Thymus (tissue), 14 donors: ENCODE measurements around the gene PKD1L1. TPM values are rescaled to one million over a fixed set of nuclear protein-coding genes. Genes with fewer than 3 reads are reported as not detected.
"Not testable (repeated sequence)": the region's sequence is repeated elsewhere in the genome, so short reads cannot be mapped to it uniquely, and the experiment has no call there.

ENCODE experiments used
- DNase-seq, 9 donors: peaks; one replicate each; pipeline ENCODE4 v3.0.0-alpha.2; 2013; ENCODE audit warnings: low spot score in 9 of 9, low read depth in 6 of 9, missing footprints in 1 of 9
- H3K27ac ChIP-seq, 2 donors: one replicate each; pipeline ENCODE4 v1.5.1; 2013; ENCODE audit warnings: control low read depth in 1 of 2, low read depth in 1 of 2, low read length in 1 of 2, mild to moderate bottlenecking in 1 of 2, moderate library complexity in 1 of 2
- H3K27me3 ChIP-seq, 2 donors: one replicate each; pipeline ENCODE4 v1.5.1; 2013; ENCODE audit warnings: low read length in 1 of 2; ENCODE audit not compliant: control insufficient read depth in 2 of 2, insufficient read depth in 1 of 2
- H3K36me3 ChIP-seq, 2 donors: one replicate each; pipeline ENCODE4 v1.5.1; 2013; ENCODE audit warnings: low read length in 1 of 2, mild to moderate bottlenecking in 1 of 2, moderate library complexity in 1 of 2; ENCODE audit not compliant: control insufficient read depth in 2 of 2, insufficient read depth in 2 of 2
- H3K4me1 ChIP-seq, 2 donors: one replicate each; pipeline ENCODE4 v1.5.1; 2013; ENCODE audit warnings: low read length in 2 of 2; ENCODE audit not compliant: control insufficient read depth in 2 of 2, insufficient read depth in 2 of 2
- H3K4me3 ChIP-seq, 2 donors: one replicate each; pipeline ENCODE4 v1.5.1; 2013; ENCODE audit warnings: low read length in 2 of 2, control low read depth in 1 of 2, mild to moderate bottlenecking in 1 of 2
- H3K9me3 ChIP-seq, 2 donors: one replicate each; pipeline ENCODE4 v1.5.1; 2013; ENCODE audit warnings: low read length in 1 of 2, mild to moderate bottlenecking in 1 of 2; ENCODE audit not compliant: control insufficient read depth in 2 of 2, insufficient read depth in 1 of 2
- WGBS: extraction: QIAGEN DNeasy Blood & Tissue Kit; methylation state at CpG from one replicate; pipeline ENCODE4 v1.1.7; 2013; 5-methylcytosine and 5-hydroxymethylcytosine counted together
- long read RNA-seq, 10 donors: transcript quantifications; one replicate each; lab custom pipeline, GENCODE V29; 2026
- polyA plus RNA-seq: library from polyadenylated mRNA; stranded (reverse); fragments of 200-250 nt; gene quantifications from one replicate; pipeline ENCODE4 v1.2.3, GENCODE V29; 2013
- total RNA-seq: library from RNA; stranded (reverse); fragments of 120-200 nt; gene quantifications from one replicate; pipeline ENCODE4 v1.2.4, GENCODE V29; 2013
- donor health status: healthy.

The PKD1L1 gene, protein sequence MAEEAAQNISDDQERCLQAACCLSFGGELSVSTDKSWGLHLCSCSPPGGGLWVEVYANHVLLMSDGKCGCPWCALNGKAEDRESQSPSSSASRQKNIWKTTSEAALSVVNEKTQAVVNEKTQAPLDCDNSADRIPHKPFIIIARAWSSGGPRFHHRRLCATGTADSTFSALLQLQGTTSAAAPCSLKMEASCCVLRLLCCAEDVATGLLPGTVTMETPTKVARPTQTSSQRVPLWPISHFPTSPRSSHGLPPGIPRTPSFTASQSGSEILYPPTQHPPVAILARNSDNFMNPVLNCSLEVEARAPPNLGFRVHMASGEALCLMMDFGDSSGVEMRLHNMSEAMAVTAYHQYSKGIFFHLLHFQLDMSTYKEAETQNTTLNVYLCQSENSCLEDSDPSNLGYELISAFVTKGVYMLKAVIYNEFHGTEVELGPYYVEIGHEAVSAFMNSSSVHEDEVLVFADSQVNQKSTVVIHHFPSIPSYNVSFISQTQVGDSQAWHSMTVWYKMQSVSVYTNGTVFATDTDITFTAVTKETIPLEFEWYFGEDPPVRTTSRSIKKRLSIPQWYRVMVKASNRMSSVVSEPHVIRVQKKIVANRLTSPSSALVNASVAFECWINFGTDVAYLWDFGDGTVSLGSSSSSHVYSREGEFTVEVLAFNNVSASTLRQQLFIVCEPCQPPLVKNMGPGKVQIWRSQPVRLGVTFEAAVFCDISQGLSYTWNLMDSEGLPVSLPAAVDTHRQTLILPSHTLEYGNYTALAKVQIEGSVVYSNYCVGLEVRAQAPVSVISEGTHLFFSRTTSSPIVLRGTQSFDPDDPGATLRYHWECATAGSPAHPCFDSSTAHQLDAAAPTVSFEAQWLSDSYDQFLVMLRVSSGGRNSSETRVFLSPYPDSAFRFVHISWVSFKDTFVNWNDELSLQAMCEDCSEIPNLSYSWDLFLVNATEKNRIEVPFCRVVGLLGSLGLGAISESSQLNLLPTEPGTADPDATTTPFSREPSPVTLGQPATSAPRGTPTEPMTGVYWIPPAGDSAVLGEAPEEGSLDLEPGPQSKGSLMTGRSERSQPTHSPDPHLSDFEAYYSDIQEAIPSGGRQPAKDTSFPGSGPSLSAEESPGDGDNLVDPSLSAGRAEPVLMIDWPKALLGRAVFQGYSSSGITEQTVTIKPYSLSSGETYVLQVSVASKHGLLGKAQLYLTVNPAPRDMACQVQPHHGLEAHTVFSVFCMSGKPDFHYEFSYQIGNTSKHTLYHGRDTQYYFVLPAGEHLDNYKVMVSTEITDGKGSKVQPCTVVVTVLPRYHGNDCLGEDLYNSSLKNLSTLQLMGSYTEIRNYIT (N-terminal part only)
- total RNA-seq = 0.19 TPM
- polyA plus RNA-seq = 0.78 TPM
- long read RNA-seq, donor 1 = 0 reads
- long read RNA-seq, donor 2 = 0 reads
- long read RNA-seq, donor 3 = 0 reads
- long read RNA-seq, donor 4 = 0 reads
- long read RNA-seq, donor 5 = 0 reads
- long read RNA-seq, donor 6 = 0 reads
- long read RNA-seq, donor 7 = 0 reads
- long read RNA-seq, donor 8 = 0 reads
- long read RNA-seq, donor 9 = 0 reads
- long read RNA-seq, donor 10 = 0 reads

- no peaks in the 10 kb centered on the region for H3K4me1 ChIP-seq
- H3K9me3 ChIP-seq = no peaks in the 10 kb centered on the region
- H3K36me3 ChIP-seq = no peaks in the 10 kb centered on the region
- no peaks in the 10 kb centered on the region for H3K27me3 ChIP-seq
- 94% methylated on average over 7 of the region's 7 CpGs for WGBS
- H3K4me3 ChIP-seq = no peak within 1 kb of the TSS
- DNase-seq = no peak
- H3K27ac ChIP-seq = no peak within 1 kb of the TSS
Measured at GRCh38 chr7:47948141-47948790, at the start of gene PKD1L1. Gene PKD1L1, minus strand, starts transcription at chr7:47948466. Its CDS starts 26 bp downstream, at chr7:47948440.

DNA sequence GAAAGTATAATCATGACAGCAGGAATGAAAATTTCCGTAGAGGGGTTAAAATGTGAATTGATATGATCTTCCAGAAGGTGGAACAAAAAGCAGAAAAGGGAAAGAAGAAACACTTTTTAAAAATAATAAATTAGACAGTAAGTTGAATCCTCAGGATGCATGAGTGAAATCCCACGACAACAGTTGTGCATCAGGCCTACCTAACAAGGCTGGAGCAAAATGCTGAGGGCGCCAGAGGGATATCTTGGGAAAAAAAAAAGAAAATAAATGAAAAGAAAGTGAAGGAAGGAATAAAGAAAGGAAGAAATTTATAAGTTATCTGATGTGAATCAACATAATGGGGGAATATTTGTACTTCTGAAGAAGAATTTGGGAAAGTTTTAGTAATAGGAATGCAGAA lies 44.2 kb upstream of the PKD1L1 start:
- H3K4me3 ChIP-seq = peak overlapping the region; percentile 61 to 65
- H3K36me3 ChIP-seq = no peaks in the 10 kb centered on the region
- no peaks in the 10 kb centered on the region for H3K27me3 ChIP-seq
- DNase-seq = no peak
- WGBS = 67% methylated on average over 3 of the region's 3 CpGs
- peaks cover 0 to 12% of the 10 kb centered on the region in 2 donors for H3K4me1 ChIP-seq
- no peaks in the 10 kb centered on the region for H3K9me3 ChIP-seq
- H3K27ac ChIP-seq = peak overlapping the region; percentile 42 to 95

DNA sequence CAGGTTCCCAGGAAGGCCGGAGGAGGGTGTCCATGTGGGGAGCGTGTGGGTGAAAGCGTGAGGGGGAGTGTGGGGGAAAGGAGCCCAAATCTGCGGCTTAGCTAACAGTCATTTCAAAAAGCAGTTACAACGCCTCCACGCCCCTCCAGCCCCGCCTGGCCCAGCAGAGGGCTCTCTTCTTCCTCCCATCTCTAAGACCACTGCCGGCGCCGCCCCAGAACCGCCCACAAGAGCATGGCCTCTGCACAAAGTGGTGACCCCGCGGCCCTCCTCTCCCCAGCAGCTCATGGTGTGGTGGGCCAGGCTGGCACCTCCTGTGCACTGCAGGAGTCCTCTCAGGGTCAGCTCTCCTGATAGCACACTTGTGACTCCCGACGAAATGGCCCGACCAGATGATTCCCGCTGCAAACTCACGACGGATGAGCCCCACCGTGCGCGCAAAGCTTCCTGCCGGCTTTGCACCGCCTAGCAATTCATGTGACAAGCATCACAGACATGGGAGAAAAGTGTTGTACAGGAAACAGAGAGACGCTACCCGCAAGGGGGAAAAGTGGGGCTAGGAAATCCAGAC lies 43.6 kb upstream of the PKD1L1 start:
- Histone ChIP-seq H3K4me3 (peak overlapping the region; percentile 61 to 65), H3K27me3 (no peaks in the 10 kb centered on the region), H3K36me3 (no peaks in the 10 kb centered on the region), H3K9me3 (no peaks in the 10 kb centered on the region), H3K27ac (peak overlapping the region; percentile 95 to 97), H3K4me1 (peaks cover 0 to 12% of the 10 kb centered on the region in 2 donors)
- WGBS = 1% methylated on average over 26 of the region's 26 CpGs
- DNase-seq = peak; percentile 66 to 92 (median 77)

- no peaks in the 10 kb centered on the region for H3K36me3 ChIP-seq
- H3K9me3 ChIP-seq = no peaks in the 10 kb centered on the region
- H3K27me3 ChIP-seq = no peaks in the 10 kb centered on the region
- peak overlapping the region; percentile 95 to 97 for H3K27ac ChIP-seq
- H3K4me3 ChIP-seq = peak overlapping the region; percentile 61 to 65
- DNase-seq = no peak
- peaks cover 0 to 12% of the 10 kb centered on the region in 2 donors for H3K4me1 ChIP-seq
- WGBS = 97% methylated on average over 1 of the region's 1 CpG
Measured at GRCh38 chr7:47991270-47991669, 43.0 kb upstream of the PKD1L1 start.

DNA sequence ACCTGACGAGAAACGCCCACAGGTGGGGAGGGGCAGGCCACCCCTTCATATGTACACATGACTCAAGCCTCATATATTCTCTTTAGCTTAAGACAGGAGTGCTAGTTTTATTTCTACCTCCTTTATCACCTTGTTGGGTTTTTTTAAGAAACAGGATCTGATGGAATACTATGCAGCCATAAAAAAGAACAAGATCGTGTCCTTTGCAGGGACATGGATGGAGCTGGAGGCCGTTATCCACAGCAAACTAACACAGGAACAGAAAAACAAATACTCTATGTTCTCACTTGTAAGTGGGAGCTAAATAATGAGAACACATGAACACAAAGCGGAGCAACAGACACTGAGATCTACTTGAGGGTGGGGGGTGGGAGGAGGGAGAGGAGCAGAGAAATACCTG lies 42.3 kb upstream of the PKD1L1 start:
- 98% methylated on average over 5 of the region's 5 CpGs for WGBS
- Histone ChIP-seq H3K9me3 (no peaks in the 10 kb centered on the region), H3K4me1 (peaks cover 0 to 12% of the 10 kb centered on the region in 2 donors), H3K4me3 (no peak overlapping the region), H3K36me3 (no peaks in the 10 kb centered on the region), H3K27ac (no peak overlapping the region), H3K27me3 (no peaks in the 10 kb centered on the region)
- no peak for DNase-seq

DNA sequence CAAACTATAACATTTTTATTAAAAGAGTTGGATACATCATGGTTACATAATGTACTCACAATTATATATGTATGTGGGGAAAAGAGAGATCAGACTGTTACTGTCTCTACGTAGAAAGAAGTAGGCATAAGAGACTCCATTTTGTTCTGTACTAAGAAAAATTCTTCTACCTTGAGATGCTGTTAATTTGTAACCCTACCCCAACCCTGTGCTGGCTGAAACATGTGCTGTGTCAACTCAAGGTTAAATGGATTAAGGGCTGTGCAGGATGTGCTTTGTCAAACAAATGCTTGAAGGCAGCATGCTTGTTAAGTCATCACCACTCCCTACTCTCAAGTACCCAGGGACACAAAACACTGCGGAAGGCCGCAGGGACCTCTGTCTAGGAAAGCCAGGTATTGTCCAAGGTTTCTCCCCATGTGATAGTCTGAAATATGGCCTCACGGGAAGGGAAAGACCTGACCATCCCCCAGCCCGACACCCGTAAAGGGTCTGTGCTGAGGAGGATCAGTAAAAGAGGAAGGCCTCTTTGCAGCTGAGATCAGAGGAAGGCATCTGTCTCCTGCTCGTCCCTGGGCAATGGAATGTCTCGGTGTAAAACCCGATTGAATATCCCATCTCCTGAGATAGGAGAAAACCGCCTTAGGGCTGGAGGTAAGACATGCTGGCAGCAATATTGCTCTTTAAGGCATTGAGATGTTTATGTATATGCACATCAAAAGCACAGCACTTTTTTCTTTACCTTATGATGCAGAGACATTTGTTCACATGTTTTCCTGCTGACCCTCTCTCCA lies 41.5 kb upstream of the PKD1L1 start:
- not testable (repeated sequence) for DNase-seq, H3K4me3 ChIP-seq, H3K9me3 ChIP-seq, H3K27ac ChIP-seq, H3K27me3 ChIP-seq, H3K36me3 ChIP-seq
- peaks cover 0 to 12% of the 10 kb centered on the region in 2 donors for H3K4me1 ChIP-seq
- WGBS = 82% methylated on average over 10 of the region's 10 CpGs

DNA sequence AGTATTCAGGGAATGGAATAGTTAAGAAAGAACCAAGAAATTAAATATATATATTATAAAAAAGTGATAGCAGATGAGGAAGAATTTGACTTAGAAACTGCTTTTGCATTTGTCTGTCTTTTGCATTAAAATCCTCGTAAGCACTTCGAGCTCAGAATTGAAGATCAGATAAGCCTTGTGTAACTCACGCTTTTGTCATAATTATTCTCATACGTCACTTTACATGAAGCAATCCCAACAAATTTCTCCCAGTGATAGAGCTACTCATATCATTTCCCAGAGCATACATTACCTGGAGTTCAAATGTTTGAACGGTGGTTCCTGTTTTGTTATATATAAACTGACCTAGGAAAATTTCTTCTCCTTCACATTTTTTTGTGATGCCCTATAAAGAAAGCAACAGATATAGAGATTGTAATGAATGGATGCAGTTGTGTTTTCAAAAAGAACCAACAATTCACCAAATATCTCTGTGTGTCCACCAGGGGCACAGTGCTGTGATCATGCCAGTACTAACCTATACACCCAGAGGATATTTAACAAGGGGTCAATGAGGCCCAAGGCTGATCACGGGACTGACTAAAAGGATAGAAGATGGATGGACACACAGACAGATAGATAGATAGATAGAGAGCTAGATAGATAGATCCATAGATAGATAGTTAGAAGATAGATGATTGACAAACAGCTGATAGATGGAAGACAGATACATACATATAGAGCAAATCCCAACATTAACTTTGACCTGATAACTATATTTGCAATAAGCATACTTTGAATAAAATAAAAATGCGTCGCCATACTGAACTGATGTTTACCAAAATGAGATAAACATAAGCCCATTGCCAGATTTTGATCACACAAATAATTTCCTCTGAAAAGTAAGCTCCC lies 40.5 kb upstream of the PKD1L1 start:
- Histone ChIP-seq H3K9me3 (no peaks in the 10 kb centered on the region), H3K4me3 (no peak overlapping the region), H3K36me3 (no peaks in the 10 kb centered on the region), H3K27me3 (no peaks in the 10 kb centered on the region), H3K27ac (no peak overlapping the region), H3K4me1 (peaks cover 0 to 12% of the 10 kb centered on the region in 2 donors)
- DNase-seq = no peak
- WGBS = 96% methylated on average over 8 of the region's 8 CpGs
